Fibroblast of the aortic adventitia (primary cell): Measurements from ENCODE around the gene ACTN1. TPM values are rescaled to one million over a fixed set of nuclear protein-coding genes. Genes with fewer than 3 reads are reported as not detected.

ENCODE experiments used
- DNase-seq: peaks from one replicate; pipeline ENCODE4 v3.0.0-alpha.2; 2010; ENCODE audit warnings: low read depth
- H3K4me3 ChIP-seq: 2 replicates; pipeline ENCODE4 v1.5.1; 2011; ENCODE audit warnings: low read depth, mild to moderate bottlenecking, control low read depth, low read length, moderate library complexity
- total RNA-seq: library from RNA; depleted of rRNA; stranded (reverse); fragments of >200 nt; gene quantifications from 2 replicates; pipeline ENCODE4 v1.2.3, GENCODE V29; 2012; ENCODE audit warnings: low replicate concordance
- TF ChIP-seq, protein P1 (sequence below): IDR thresholded peaks from 2 replicates; pipeline ENCODE4 v1.5.1; 2011; ENCODE audit warnings: mild to moderate bottlenecking, low read length, control low read depth, inconsistent platforms; ENCODE audit not compliant: insufficient read depth

ACTN1 gene
- total RNA-seq, 1 donor: 114 TPM

DNA sequence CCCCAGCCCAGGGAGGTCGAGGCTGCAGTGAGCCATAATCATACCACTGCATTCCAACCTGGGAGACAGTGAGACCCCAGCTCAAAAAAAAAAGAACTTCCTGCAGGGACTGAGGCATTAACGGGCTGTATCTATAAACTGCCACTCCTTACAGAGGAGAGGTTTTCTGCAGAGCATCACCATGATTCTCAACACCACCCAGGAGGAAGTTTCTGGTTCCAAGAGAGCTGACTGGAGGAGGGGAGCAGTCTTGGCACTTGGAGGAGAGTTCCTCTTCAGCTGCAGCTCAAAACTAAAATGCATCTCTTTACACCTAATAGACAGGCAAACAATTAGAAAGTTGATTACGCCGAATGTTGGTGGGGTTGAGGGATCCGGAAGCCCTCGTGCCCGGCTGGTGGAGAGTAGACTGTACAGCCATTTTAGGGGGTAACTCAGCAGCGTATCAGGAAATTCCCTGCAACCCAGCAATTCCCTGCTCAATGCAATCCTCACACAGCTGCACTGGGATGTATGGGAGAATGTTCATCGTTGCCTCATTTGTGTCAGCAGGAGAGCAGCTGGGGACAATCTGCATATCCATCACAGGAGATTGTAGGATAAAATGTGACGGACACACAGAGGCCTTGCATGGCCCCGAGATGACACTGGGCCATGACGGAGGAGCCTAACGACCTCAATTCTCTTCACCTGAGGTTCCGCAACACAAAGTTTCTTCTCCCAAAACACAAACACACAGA is 36.6 kb downstream of the ACTN1 start:
- H3K4me3 ChIP-seq: no peak overlapping the region
- DNase-seq: no peak
- TF ChIP-seq, protein P1, sequence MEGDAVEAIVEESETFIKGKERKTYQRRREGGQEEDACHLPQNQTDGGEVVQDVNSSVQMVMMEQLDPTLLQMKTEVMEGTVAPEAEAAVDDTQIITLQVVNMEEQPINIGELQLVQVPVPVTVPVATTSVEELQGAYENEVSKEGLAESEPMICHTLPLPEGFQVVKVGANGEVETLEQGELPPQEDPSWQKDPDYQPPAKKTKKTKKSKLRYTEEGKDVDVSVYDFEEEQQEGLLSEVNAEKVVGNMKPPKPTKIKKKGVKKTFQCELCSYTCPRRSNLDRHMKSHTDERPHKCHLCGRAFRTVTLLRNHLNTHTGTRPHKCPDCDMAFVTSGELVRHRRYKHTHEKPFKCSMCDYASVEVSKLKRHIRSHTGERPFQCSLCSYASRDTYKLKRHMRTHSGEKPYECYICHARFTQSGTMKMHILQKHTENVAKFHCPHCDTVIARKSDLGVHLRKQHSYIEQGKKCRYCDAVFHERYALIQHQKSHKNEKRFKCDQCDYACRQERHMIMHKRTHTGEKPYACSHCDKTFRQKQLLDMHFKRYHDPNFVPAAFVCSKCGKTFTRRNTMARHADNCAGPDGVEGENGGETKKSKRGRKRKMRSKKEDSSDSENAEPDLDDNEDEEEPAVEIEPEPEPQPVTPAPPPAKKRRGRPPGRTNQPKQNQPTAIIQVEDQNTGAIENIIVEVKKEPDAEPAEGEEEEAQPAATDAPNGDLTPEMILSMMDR: no peak

GRCh38 chr14:68941820-68942219 is 37.3 kb downstream of the ACTN1 start:
- DNase-seq: peak; percentile 56
- no peak overlapping the region for H3K4me3 ChIP-seq
- TF ChIP-seq, protein P1: peak; percentile 34

DNA sequence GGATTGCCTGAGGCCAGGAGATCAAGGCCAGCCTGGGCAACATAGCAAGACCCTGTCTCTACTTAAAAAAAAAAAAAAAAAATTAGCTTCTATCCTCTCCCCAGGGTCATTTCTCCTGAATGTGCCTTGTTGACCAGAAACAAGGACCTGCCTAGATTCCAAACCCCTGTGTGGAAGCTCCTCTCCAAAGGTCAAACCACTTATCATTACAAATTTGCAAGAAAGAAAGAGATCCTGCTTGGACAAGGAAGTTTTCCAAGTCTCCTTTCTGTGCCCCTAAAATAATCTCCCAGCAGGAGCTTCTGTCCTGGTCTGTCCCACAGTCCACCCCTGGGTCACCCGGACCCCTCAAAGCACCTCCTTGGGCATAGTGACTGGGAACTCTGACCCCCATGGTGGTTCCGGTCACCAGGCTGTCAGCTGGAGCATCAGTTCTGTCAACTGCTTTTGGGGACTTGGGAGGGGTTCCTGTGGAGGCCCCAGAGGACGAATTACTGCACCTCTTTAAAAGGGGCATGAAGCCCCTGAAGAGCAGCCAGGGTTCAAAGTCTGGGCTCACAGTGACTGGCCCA is 38.4 kb downstream of the ACTN1 start:
- TF ChIP-seq, protein P1: no peak
- no peak for DNase-seq
- H3K4me3 ChIP-seq: no peak overlapping the region

GRCh38 chr14:68939893-68940613 is 39.0 kb downstream of the ACTN1 start:
- TF ChIP-seq, protein P1: no peak
- peak; percentile 91 for DNase-seq
- H3K4me3 ChIP-seq: no peak overlapping the region

GRCh38 chr14:68939181-68939892 is 39.8 kb downstream of the ACTN1 start:
- TF ChIP-seq, protein P1: no peak
- no peak overlapping the region for H3K4me3 ChIP-seq
- DNase-seq: no peak

GRCh38 chr14:68938271-68939150 is 40.6 kb downstream of the ACTN1 start:
- H3K4me3 ChIP-seq: no peak overlapping the region
- DNase-seq: no peak
- TF ChIP-seq, protein P1: no peak
